MM.1S (cell line): ENCODE data around the gene CDADC1.

Experiments
- CTCF ChIP-seq: fragments of 300-600 bp; sonication (generic); IDR thresholded peaks from 2 replicates; pipeline ENCODE4 v1.5.1; 2016; ENCODE audit warnings: antibody characterized with exemption, low read length, mixed read lengths
- EZH2 ChIP-seq: fragments of 300-600 bp; sonication (generic); optimal IDR thresholded peaks from 2 replicates; pipeline ENCODE3; 2017; ENCODE audit warnings: low read depth, mild to moderate bottlenecking, antibody characterized with exemption, low read length, mixed read lengths

GRCh38 chr13:49278211-49278610 lies 30.5 kb downstream of the CDADC1 start:
- TF ChIP-seq CTCF (no peak), EZH2 (no peak)
